ENCODE results near the gene SYT8.

SYT8 gene

GRCh38 chr11:1819074-1819473 lies 15.7 kb upstream of the SYT8 start:
- no peak for DNase-seq

GRCh38 chr11:1820463-1821325 lies 14.1 kb upstream of the SYT8 start:
- no peak for DNase-seq

GRCh38 chr11:1821562-1821961 lies 13.2 kb upstream of the SYT8 start:
- DNase-seq: no peak

GRCh38 chr11:1822648-1823375 lies 12.0 kb upstream of the SYT8 start:
- DNase-seq: no peak

- no peak for DNase-seq
These were observed 11.2 kb upstream of the SYT8 start for GRCh38 chr11:1823376-1824220.

- DNase-seq: no peak
These were observed 10.4 kb upstream of the SYT8 start for GRCh38 chr11:1824221-1825038.

- no peak for DNase-seq
These were observed 9.6 kb upstream of the SYT8 start for GRCh38 chr11:1825039-1825740.

GRCh38 chr11:1825785-1826451 lies 8.9 kb upstream of the SYT8 start:
- DNase-seq: no peak

- no peak for DNase-seq
These were observed 8.2 kb upstream of the SYT8 start for GRCh38 chr11:1826552-1827094.

GRCh38 chr11:1827095-1827813 lies 7.5 kb upstream of the SYT8 start:
- DNase-seq: no peak

- DNase-seq: no peak
These were observed 6.9 kb upstream of the SYT8 start for GRCh38 chr11:1827931-1828330.

GRCh38 chr11:1828542-1828941 lies 6.2 kb upstream of the SYT8 start:
- no peak for DNase-seq

GRCh38 chr11:1829039-1829820 lies 5.6 kb upstream of the SYT8 start:
- no peak for DNase-seq

GRCh38 chr11:1830004-1830321 lies 4.8 kb upstream of the SYT8 start:
- no peak for DNase-seq

GRCh38 chr11:1830322-1831223 lies 4.2 kb upstream of the SYT8 start:
- no peak for DNase-seq

GRCh38 chr11:1831338-1832210 lies 3.2 kb upstream of the SYT8 start:
- no peak for DNase-seq

GRCh38 chr11:1832211-1832919 lies 2.4 kb upstream of the SYT8 start:
- DNase-seq: no peak

Measured in T1000 (cell line).